Activated CD8-positive, alpha-beta memory T cell treated with anti-CD3 and anti-CD28 coated beads for 48 hours (primary cell): ENCODE results near the gene KPNB1.

Experiments
- DNase-seq, 3 experiments: peaks; one replicate each; pipeline ENCODE4 v3.0.0-alpha.2; 2020; ENCODE audit warnings: low read depth in 2 of 3, low spot score in 2 of 3

The KPNB1 gene

DNA sequence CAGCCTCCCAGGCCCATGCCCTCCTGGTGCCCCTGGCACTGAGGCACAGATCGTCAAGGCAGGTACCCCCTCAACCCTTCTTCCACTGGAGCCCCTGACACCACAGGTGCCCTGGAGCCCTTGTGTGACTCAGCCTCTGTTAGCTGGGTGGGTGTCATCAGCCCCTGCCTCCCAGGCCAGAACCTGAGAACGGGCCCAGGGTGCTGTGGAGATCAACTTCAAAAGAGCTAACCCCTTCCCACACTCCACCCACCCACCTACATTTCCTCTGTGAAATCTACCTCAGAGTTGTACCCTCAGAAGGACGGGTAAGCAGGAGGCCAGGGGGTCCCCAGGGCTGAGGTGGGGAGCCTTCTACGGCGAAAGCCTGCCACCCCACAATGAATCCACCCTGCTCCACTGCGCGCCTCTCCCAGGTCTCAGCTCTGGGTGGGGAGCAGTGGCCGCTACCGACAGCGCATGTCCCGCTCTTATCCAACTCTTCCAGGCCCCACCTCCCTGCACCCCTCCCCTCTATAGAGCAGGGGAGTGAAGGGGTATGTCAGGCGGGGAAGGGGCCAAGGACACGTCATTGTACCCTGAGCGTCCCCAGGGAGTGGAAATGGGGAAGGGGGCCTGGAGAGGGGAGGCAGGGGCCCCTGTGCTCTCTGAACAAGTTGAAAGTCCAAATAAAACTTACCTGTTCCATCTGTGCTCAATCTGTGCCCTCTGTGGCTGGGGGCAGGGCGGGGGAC is 61.8 kb downstream of the KPNB1 start:
- no peak for DNase-seq

DNA sequence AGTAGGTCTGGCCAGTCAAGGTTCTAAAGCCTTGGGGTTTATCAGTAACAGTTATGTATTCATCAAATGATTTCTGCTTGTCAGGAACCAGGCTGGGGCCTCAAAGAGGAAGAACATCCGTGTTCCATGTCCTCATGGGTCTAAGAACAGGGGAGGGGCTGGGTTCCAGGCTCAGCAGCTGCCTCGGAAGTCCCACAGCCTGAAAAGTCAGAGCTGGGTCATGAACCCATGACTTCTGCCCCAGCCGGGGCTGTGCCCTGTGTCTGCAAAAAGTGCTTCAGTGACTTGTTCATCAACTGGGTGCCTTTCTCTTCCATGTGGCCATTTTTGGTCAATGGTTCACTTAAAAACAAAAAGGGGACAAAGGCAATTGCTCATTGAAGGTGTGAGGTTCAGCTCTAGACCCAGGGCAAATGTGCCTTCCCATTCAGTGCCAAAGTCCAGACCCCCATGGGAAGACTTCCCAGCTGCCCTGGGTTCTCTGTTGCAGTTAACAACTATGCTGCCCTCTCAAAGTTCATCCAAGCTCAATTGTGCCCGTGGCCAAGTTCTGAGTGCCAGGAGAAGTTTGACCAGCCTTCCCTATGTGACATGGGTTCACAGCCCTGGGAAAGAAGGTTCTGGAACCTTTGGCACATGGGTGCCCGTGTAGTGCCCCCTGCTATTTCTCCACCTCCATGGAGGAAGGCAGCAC is 62.8 kb downstream of the KPNB1 start:
- DNase-seq: no peak

DNA sequence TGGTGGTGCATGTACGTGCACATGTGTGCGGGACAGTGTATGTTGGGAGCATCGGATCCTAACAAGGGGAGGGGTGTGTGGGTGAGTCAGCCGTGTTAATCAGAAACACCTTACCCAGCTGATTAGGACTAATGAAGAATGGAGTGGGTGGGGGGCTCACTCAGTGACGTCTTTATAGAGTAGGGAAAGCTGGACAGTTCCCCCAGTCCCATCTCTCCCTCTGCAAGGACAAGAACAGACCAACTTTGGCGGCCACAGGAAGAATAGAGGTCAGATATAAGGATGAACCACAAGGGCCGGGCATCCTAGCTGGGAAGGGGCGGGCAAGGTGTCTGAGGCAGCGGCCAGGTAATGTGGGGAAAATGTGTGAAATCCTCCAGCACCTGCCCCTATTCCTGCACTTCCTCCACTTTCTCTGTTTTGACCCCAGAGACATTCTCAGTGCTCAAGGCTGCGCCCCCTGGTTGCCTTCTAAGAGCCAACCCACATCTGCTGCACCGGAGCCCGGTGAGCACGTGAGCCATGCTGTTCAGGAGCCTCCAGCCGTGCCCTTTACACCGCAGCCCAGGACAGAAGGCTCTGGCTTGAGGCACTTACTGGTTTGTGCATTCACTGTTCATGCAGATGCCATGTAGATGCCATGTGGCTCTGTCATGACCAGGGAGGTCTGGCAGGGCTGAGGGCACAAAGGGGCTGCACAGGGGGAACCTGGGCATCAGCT is 64.4 kb downstream of the KPNB1 start:
- DNase-seq: no peak

- no peak for DNase-seq
Measured at GRCh38 chr17:47714773-47715396, 65.2 kb downstream of the KPNB1 start.

DNA sequence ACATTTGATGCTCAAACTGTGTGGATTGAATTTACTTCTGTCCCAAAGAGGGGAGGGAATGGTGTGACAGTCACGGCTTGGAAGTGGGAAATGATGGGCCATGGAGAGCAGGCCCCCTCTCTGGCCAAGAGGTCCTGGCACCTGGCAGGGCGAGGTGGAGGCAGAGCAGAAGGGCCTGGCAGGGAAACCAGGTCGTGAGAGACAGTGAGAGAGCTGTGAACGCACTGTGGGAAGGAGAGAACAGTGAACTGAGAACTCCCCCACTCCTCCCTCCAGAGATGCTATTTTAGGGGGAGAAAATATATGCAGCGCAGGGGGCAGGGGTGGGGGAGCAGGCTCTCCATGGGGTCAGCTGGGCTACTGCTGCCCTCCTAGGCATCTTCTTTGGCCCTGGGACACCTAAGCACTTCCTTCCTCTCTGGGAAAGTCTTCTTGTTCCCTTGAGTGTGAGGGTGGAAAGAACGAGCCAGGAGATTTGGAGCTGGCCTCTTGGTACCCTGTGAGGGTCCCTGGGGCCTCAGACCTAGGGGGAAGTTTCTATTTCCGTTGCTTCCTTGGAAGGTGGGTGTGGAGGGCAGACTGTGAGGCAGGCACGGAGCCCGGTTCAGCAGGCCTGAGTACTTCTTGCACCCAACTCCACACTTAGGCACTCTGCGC is 66.1 kb downstream of the KPNB1 start:
- no peak for DNase-seq

- DNase-seq: no peak
Measured at GRCh38 chr17:47716375-47716774, 66.7 kb downstream of the KPNB1 start.

GRCh38 chr17:47717261-47717697 is 67.6 kb downstream of the KPNB1 start:
- DNase-seq: no peak

GRCh38 chr17:47717979-47718621 is 68.4 kb downstream of the KPNB1 start:
- DNase-seq: no peak

GRCh38 chr17:47718634-47719405 is 69.1 kb downstream of the KPNB1 start:
- no peak for DNase-seq

- DNase-seq: peak in 1 of 3 experiments; percentile 71
Measured at GRCh38 chr17:47719411-47720152, 69.9 kb downstream of the KPNB1 start.

- DNase-seq: no peak
Measured at GRCh38 chr17:47720196-47720595, 70.5 kb downstream of the KPNB1 start.

- peak in 2 of 3 experiments; percentile 91 to 92 for DNase-seq
Measured at GRCh38 chr17:47720754-47721533, 71.2 kb downstream of the KPNB1 start.

- DNase-seq: no peak
Measured at GRCh38 chr17:47721725-47722124, 72.0 kb downstream of the KPNB1 start.

- no peak for DNase-seq
Measured at GRCh38 chr17:47724705-47725104, 75.0 kb downstream of the KPNB1 start.

DNA sequence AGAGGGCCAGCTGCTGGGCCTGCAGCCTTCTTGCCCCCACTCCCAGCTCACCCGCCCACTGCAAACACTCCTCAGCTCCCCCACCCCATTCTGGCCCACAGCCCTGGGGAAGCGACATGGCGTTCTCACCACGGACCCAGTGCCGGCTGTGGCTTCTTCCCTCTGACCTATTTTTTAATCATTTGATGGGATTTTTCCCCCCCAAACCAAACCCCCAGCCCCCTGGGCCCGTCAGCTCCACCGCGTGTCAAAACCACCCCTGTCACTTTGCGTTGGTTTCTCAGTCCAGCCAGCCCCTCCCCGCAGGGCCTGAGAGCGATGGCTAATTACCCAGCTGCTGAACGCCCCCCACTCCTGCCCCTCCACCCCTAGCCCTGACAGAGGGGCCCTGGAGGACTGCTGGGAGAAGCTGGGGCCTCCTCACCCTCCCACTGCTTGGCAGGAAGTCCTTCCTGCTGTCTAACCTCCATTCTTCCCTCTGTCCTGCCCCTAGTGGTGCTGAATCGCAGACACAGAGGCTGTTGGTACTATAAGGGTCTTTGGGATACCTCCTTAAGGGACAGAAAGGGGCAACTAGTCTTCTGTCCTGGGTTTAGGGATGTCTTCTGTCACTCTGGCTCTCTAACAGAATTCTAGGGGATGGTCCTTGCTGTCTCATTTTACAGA is 75.9 kb downstream of the KPNB1 start:
- DNase-seq: no peak

DNA sequence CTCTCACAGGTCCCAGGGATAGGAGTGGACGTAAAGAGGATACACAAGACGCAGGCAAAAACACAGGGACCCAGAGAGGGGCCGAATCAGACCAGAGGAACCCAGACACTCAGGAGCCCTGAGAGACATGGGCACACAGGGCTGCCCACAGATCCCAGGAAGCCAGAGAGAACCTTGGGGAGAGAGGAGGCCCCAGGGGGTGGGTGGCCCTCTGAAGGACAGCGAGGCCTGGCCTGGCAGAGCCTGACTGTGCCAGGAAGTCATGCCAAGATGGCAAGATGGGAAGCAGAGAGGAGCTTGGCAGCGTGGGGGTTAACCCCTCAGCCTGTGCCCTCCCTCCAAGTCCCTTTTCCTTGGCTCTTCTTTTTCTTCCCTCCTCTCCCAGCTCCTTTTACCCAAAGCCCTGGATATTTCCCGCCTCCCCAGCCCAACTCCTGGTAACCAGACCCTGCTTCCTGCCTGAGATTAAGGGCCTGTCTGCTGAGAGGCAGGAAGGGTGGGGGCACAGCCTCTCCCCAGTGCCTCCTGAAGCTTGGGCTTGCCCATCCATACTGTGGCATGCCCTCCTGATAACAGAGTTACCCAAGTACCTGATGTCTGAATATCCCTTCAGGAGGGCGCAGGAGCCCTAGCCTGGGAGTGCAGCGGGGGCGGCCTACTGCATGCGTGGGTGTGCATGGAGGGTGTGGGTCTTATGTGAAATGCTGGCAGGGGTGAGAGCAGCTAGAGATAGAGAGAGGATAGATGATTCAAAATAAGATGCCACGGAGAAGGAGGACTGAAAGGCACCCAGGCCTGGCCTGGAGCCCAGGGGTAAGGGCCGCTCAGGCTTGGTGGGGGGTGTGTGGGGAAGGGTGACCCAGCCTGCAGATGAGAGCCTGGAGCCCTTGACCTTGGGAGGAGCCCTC is 77.3 kb downstream of the KPNB1 start:
- no peak for DNase-seq

- no peak for DNase-seq
Measured at GRCh38 chr17:47727704-47728036, 78.0 kb downstream of the KPNB1 start.
